Fibroblast of lung (primary cell): ENCODE data around the gene CHST1. TPM values are rescaled to one million over a fixed set of nuclear protein-coding genes. Genes with fewer than 3 reads are reported as not detected.

Source experiments
- DNase-seq, 2 donors: peaks; one replicate each; pipeline versions ENCODE4 v3.0.0 to v3.0.0-alpha.2; 2010; ENCODE audit warnings: low read depth in 2 of 2
- H2AFZ ChIP-seq: 2 replicates; pipeline ENCODE4 v1.5.1; 2012; ENCODE audit warnings: low read length, control low read depth, inconsistent platforms
- H3K27ac ChIP-seq: 2 replicates; pipeline ENCODE4 v1.5.1; 2011; ENCODE audit warnings: low read length, control low read depth; ENCODE audit not compliant: insufficient read depth
- H3K27me3 ChIP-seq: 2 replicates; pipeline ENCODE4 v1.5.1; 2011; ENCODE audit warnings: mild to moderate bottlenecking, low read length; ENCODE audit not compliant: control insufficient read depth, insufficient read depth
- H3K36me3 ChIP-seq: 2 replicates; pipeline ENCODE4 v1.5.1; 2011; ENCODE audit warnings: low read length; ENCODE audit not compliant: control insufficient read depth, insufficient read depth
- H3K4me1 ChIP-seq: 2 replicates; pipeline ENCODE4 v1.5.1; 2011; ENCODE audit warnings: low read length; ENCODE audit not compliant: control insufficient read depth, insufficient read depth; ENCODE audit errors: extremely low read depth
- H3K4me2 ChIP-seq: 2 replicates; pipeline ENCODE4 v1.5.1; 2011; ENCODE audit warnings: low read length, control low read depth; ENCODE audit not compliant: insufficient read depth; ENCODE audit errors: extremely low read depth
- H3K4me3 ChIP-seq, 4 experiments: fragments of 200-600 bp in 1 of 4; sonication (generic) in 1 of 4; replicated peaks in 1 of 4; 2 replicates each; pipeline ENCODE4 v1.5.1; 2011 to 2016; ENCODE audit warnings: low read length in 4 of 4, low read depth in 3 of 4, mild to moderate bottlenecking in 3 of 4, control low read depth in 2 of 4, inconsistent platforms in 1 of 4, mixed read lengths in 1 of 4; ENCODE audit not compliant: insufficient read depth in 1 of 4; ENCODE audit errors: control extremely low read depth in 1 of 4
- H3K79me2 ChIP-seq: 2 replicates; pipeline ENCODE4 v1.5.1; 2012; ENCODE audit warnings: mild to moderate bottlenecking, low read length, inconsistent platforms; ENCODE audit not compliant: control insufficient read depth, insufficient read depth
- H3K9ac ChIP-seq: 2 replicates; pipeline ENCODE4 v1.5.1; 2011; ENCODE audit warnings: mild to moderate bottlenecking, low read length, control low read depth; ENCODE audit not compliant: insufficient read depth
- H3K9me3 ChIP-seq: 2 replicates; pipeline ENCODE4 v1.5.1; 2012; ENCODE audit warnings: low read depth, low read length; ENCODE audit not compliant: control insufficient read depth, insufficient read depth
- H4K20me1 ChIP-seq: 2 replicates; pipeline ENCODE4 v1.5.1; 2011; ENCODE audit warnings: low read length; ENCODE audit not compliant: control insufficient read depth, insufficient read depth; ENCODE audit errors: extremely low read depth
- CTCF ChIP-seq, 2 donors: IDR thresholded peaks in 1 of 2; conservative IDR thresholded peaks in 1 of 2; 1 replicate in 1 of 2; 2 replicates in 1 of 2; pipeline ENCODE4 v1.5.1; 2011 to 2012; ENCODE audit warnings: low read length in 2 of 2, control low read depth in 1 of 2, inconsistent platforms in 1 of 2, low read depth in 1 of 2, mild to moderate bottlenecking in 1 of 2
- EZH2 ChIP-seq: IDR thresholded peaks from 2 replicates; pipeline ENCODE4 v1.5.1; 2012; ENCODE audit warnings: low read length, control low read depth, mild to moderate bottlenecking; ENCODE audit errors: missing control alignments
- polyA plus RNA-seq, 2 donors: library from polyadenylated mRNA; depleted of rRNA in 1 of 2; stranded (reverse) in 1 of 2; unstranded in 1 of 2; fragments of >200 nt; gene quantifications; 2 replicates each; pipeline ENCODE4 v1.2.1, GENCODE V29; 2011 to 2012; ENCODE audit warnings: missing spikeins in 1 of 2
- total RNA-seq: library from RNA; depleted of rRNA; stranded (reverse); fragments of >200 nt; gene quantifications from 2 replicates; pipeline ENCODE4 v1.2.1, GENCODE V29; 2014

Gene CHST1
- total and polyA plus RNA-seq, 2 donors (not counting 1 experiment from before 2014, with no cell fraction given), result under 0.01 to 0.17 TPM

- no peak overlapping the region for H3K9ac ChIP-seq
- H3K27me3 ChIP-seq, result no peaks in the 10 kb centered on the region
- TF ChIP-seq EZH2 (no peak), CTCF (conservative IDR thresholded peaks at IDR 0.05 in 1 of 2, IDR thresholded peaks at IDR 0.05 in 1 of 2; ENCODE audit: low read depth in 1 of 2, low read length in 2 of 2) (no peak)
- no peak overlapping the region for H3K4me2 ChIP-seq
- H3K9me3 ChIP-seq, result no peaks in the 10 kb centered on the region
- H4K20me1 ChIP-seq, result no peaks in the 10 kb centered on the region
- DNase-seq, result no peak
- no peak overlapping the region for H3K4me3 ChIP-seq
- no peak overlapping the region for H2AFZ ChIP-seq
- H3K36me3 ChIP-seq, result no peaks in the 10 kb centered on the region
- H3K4me1 ChIP-seq, result no peaks in the 10 kb centered on the region
- no peaks in the 10 kb centered on the region for H3K79me2 ChIP-seq
- H3K27ac ChIP-seq, result no peak overlapping the region
These were observed 20.2 kb downstream of the CHST1 start for GRCh38 chr11:45644981-45645889.

DNA sequence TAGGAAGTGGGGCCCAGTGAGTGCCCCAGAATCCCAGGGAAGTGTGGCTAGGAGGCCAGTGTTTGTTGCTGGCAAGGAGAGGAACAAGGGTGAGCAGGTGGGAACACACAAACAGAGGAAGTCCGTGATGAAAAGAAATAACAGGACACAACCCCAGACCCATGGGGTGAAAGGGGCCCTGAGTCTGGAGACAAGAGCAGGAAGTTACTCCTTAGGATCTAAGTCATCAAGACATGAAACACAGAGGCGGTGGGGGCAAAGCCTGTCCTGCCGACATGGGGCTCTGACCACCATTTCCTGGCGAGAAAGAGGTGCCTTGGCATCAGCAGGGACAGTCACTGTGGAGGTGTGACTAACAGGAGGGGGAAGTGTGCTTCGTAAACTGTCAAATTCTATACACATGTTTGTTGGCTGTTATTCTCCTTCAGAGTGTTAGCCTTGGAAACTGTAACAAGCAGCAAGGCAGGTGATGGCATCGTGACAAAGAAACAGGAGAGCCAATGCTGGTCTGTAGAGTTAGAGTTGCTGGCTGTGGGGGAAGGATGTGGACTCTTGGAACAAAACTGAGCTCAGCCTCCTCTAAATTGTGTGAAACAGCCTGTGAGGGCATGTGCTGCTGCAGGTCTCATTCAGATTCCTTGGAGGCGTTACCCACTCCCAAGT, 21.7 kb downstream of the CHST1 start:
- Histone ChIP-seq H2AFZ (no peak overlapping the region), H3K27ac (no peak overlapping the region), H4K20me1 (no peaks in the 10 kb centered on the region), H3K79me2 (no peaks in the 10 kb centered on the region), H3K27me3 (no peaks in the 10 kb centered on the region), H3K36me3 (no peaks in the 10 kb centered on the region), H3K4me3 (no peak overlapping the region), H3K9ac (no peak overlapping the region), H3K4me2 (no peak overlapping the region), H3K4me1 (no peaks in the 10 kb centered on the region), H3K9me3 (no peaks in the 10 kb centered on the region)
- TF ChIP-seq EZH2, result no peak
- no peak for TF ChIP-seq CTCF (conservative IDR thresholded peaks at IDR 0.05 in 1 of 2, IDR thresholded peaks at IDR 0.05 in 1 of 2; ENCODE audit: low read depth in 1 of 2, low read length in 2 of 2)
- DNase-seq, result no peak

GRCh38 chr11:45641961-45642360, 23.5 kb downstream of the CHST1 start:
- Histone ChIP-seq H3K4me2 (no peak overlapping the region), H3K36me3 (no peaks in the 10 kb centered on the region), H3K27ac (no peak overlapping the region), H3K79me2 (no peaks in the 10 kb centered on the region), H3K9ac (no peak overlapping the region), H3K9me3 (no peaks in the 10 kb centered on the region), H3K4me1 (no peaks in the 10 kb centered on the region), H3K27me3 (no peaks in the 10 kb centered on the region), H4K20me1 (no peaks in the 10 kb centered on the region), H3K4me3 (no peak overlapping the region), H2AFZ (no peak overlapping the region)
- no peak for DNase-seq
- no peak for TF ChIP-seq CTCF (conservative IDR thresholded peaks at IDR 0.05 in 1 of 2, IDR thresholded peaks at IDR 0.05 in 1 of 2; ENCODE audit: low read depth in 1 of 2, low read length in 2 of 2)
- TF ChIP-seq EZH2, result no peak
